Measurements from ENCODE around the gene SNX14.

- TF ChIP-seq, protein P1, sequence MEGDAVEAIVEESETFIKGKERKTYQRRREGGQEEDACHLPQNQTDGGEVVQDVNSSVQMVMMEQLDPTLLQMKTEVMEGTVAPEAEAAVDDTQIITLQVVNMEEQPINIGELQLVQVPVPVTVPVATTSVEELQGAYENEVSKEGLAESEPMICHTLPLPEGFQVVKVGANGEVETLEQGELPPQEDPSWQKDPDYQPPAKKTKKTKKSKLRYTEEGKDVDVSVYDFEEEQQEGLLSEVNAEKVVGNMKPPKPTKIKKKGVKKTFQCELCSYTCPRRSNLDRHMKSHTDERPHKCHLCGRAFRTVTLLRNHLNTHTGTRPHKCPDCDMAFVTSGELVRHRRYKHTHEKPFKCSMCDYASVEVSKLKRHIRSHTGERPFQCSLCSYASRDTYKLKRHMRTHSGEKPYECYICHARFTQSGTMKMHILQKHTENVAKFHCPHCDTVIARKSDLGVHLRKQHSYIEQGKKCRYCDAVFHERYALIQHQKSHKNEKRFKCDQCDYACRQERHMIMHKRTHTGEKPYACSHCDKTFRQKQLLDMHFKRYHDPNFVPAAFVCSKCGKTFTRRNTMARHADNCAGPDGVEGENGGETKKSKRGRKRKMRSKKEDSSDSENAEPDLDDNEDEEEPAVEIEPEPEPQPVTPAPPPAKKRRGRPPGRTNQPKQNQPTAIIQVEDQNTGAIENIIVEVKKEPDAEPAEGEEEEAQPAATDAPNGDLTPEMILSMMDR (tag by site-specific recombination; IDR thresholded peaks at IDR 0.05): no peak
- TF ChIP-seq REPIN1 (tag by site-specific recombination; IDR thresholded peaks at IDR 0.05; ENCODE audit: low read depth): no peak
- no peak for TF ChIP-seq ZNF791 (tag by site-specific recombination; IDR thresholded peaks at IDR 0.05)
- no peak for TF ChIP-seq ZNF121 (tag by site-specific recombination; IDR thresholded peaks at IDR 0.05)
- TF ChIP-seq, protein P2, sequence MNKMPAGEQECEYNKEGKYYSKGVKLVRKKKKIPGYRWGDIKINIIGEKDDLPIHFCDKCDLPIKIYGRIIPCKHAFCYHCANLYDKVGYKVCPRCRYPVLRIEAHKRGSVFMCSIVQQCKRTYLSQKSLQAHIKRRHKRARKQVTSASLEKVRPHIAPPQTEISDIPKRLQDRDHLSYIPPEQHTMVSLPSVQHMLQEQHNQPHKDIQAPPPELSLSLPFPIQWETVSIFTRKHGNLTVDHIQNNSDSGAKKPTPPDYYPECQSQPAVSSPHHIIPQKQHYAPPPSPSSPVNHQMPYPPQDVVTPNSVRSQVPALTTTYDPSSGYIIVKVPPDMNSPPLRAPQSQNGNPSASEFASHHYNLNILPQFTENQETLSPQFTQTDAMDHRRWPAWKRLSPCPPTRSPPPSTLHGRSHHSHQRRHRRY (tag by site-specific recombination; IDR thresholded peaks at IDR 0.05): no peak
- no peak for TF ChIP-seq YY1 (tag by site-specific recombination; IDR thresholded peaks at IDR 0.05)
- no peak for TF ChIP-seq AEBP2 (tag by site-specific recombination; IDR thresholded peaks at IDR 0.05; ENCODE audit: borderline replicate concordance)
- no peak for TF ChIP-seq PRDM6 (tag by site-specific recombination; IDR thresholded peaks at IDR 0.05)
- no peak for TF ChIP-seq ZBTB21 (tag by site-specific recombination; IDR thresholded peaks at IDR 0.05)
- TF ChIP-seq ZNF837 (tag by site-specific recombination; IDR thresholded peaks at IDR 0.05): no peak
- no peak for TF ChIP-seq ZNF169 (tag by site-specific recombination; IDR thresholded peaks at IDR 0.05)
- no peak for TF ChIP-seq ZBTB1 (tag by site-specific recombination; IDR thresholded peaks at IDR 0.05)
- TF ChIP-seq KLF16 (tag by site-specific recombination; IDR thresholded peaks at IDR 0.05): no peak
- TF ChIP-seq, protein P3, sequence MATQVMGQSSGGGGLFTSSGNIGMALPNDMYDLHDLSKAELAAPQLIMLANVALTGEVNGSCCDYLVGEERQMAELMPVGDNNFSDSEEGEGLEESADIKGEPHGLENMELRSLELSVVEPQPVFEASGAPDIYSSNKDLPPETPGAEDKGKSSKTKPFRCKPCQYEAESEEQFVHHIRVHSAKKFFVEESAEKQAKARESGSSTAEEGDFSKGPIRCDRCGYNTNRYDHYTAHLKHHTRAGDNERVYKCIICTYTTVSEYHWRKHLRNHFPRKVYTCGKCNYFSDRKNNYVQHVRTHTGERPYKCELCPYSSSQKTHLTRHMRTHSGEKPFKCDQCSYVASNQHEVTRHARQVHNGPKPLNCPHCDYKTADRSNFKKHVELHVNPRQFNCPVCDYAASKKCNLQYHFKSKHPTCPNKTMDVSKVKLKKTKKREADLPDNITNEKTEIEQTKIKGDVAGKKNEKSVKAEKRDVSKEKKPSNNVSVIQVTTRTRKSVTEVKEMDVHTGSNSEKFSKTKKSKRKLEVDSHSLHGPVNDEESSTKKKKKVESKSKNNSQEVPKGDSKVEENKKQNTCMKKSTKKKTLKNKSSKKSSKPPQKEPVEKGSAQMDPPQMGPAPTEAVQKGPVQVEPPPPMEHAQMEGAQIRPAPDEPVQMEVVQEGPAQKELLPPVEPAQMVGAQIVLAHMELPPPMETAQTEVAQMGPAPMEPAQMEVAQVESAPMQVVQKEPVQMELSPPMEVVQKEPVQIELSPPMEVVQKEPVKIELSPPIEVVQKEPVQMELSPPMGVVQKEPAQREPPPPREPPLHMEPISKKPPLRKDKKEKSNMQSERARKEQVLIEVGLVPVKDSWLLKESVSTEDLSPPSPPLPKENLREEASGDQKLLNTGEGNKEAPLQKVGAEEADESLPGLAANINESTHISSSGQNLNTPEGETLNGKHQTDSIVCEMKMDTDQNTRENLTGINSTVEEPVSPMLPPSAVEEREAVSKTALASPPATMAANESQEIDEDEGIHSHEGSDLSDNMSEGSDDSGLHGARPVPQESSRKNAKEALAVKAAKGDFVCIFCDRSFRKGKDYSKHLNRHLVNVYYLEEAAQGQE (tag by site-specific recombination; IDR thresholded peaks at IDR 0.05): no peak
These were observed 47.9 kb upstream of the SNX14 start for GRCh38 chr6:85641522-85641896.
